GM20000 (cell line): ENCODE measurements around the gene FARSA.

ENCODE experiments used
- DNase-seq: peaks from one replicate; pipeline ENCODE4 v3.0.0; 2012; ENCODE audit warnings: low spot score
- TF ChIP-seq, protein P1 (sequence below): IDR thresholded peaks from 2 replicates; pipeline ENCODE4 v1.5.1; 2012; ENCODE audit warnings: mild to moderate bottlenecking, control low read depth; ENCODE audit errors: extremely low read depth, missing control alignments

Gene FARSA

DNA sequence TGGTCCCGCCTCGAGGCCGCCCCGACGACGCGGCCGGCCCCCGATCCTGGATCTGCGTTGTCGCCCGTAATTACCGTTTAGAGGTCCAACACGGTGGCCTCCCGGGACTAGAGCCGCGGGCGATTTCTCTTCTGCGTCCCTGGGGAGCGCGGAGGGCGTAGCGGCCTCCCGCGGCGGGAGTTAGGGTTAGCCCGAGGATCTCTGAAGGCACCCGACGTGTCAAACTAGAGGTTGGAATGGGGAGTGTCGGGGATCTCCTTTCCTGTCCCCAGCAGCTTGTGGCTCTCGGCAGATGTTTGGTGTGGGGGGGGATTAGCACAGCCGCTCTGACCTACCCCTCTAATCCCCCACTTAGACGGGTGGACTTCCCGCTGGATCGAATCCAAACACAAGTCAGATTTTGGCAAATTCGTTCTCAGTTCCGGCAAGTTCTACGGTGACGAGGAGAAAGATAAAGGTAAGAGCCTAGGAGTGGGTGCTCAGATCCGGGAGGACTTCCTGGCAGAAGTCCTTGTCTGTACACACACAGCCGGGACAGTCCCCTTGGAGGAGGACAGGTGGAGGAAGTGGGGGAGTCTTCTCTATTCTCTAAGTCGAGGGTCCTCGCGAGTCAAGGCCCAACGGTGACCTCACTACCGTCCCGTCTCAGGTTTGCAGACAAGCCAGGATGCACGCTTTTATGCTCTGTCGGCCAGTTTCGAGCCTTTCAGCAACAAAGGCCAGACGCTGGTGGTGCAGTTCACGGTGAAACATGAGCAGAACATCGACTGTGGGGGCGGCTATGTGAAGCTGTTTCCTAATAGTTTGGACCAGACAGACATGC lies 5.5 kb upstream of the FARSA start:
- TF ChIP-seq, protein P1, sequence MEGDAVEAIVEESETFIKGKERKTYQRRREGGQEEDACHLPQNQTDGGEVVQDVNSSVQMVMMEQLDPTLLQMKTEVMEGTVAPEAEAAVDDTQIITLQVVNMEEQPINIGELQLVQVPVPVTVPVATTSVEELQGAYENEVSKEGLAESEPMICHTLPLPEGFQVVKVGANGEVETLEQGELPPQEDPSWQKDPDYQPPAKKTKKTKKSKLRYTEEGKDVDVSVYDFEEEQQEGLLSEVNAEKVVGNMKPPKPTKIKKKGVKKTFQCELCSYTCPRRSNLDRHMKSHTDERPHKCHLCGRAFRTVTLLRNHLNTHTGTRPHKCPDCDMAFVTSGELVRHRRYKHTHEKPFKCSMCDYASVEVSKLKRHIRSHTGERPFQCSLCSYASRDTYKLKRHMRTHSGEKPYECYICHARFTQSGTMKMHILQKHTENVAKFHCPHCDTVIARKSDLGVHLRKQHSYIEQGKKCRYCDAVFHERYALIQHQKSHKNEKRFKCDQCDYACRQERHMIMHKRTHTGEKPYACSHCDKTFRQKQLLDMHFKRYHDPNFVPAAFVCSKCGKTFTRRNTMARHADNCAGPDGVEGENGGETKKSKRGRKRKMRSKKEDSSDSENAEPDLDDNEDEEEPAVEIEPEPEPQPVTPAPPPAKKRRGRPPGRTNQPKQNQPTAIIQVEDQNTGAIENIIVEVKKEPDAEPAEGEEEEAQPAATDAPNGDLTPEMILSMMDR, result no peak

DNA sequence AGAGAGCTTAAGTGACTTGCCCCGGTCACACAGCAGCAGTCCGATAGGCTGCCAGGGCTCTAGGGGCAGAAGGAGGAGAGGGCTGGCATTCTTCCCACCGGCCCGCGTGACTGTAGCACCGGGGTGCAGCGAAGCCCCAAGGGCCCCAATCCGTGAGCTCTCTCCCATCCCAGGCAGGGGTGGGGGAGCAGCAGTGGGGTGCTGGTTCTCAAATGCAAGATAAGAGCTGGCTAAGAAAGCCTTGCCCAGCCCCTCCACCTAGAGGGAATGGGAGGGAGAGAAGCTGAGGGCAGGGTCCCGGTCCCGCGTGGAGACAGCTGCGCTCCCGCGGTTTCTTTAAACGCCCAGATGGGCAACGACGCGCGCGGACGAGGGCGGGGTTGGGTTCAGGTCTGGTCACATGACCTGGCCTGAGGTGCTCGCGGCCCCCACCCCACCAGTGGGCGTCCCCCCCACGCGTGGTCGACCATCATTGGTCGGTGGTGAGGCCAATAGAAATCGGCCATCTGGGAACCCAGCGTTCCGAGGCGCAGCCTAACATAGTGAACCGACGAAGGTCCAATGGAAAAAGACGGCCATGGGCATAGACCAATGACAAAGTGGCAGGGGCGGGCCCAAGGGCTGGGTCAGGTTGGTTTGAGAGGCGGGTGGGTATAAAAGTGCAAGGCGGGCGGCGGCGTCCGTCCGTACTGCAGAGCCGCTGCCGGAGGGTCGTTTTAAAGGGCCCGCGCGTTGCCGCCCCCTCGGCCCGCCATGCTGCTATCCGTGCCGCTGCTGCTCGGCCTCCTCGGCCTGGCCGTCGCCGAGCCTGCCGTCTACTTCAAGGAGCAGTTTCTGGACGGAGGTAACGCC lies 4.6 kb upstream of the FARSA start, which contains the start of gene CALR:
CALR (plus strand) TSS at position 683 of the 852 bp plus-strand sequence; CDS start at position 754, 71 bp downstream.
- peak; percentile 96 for DNase-seq
- TF ChIP-seq, protein P1, result no peak

More for the DNA sequence above, 5.5 kb upstream of the FARSA start:
- peak; percentile 36 for DNase-seq

DNA sequence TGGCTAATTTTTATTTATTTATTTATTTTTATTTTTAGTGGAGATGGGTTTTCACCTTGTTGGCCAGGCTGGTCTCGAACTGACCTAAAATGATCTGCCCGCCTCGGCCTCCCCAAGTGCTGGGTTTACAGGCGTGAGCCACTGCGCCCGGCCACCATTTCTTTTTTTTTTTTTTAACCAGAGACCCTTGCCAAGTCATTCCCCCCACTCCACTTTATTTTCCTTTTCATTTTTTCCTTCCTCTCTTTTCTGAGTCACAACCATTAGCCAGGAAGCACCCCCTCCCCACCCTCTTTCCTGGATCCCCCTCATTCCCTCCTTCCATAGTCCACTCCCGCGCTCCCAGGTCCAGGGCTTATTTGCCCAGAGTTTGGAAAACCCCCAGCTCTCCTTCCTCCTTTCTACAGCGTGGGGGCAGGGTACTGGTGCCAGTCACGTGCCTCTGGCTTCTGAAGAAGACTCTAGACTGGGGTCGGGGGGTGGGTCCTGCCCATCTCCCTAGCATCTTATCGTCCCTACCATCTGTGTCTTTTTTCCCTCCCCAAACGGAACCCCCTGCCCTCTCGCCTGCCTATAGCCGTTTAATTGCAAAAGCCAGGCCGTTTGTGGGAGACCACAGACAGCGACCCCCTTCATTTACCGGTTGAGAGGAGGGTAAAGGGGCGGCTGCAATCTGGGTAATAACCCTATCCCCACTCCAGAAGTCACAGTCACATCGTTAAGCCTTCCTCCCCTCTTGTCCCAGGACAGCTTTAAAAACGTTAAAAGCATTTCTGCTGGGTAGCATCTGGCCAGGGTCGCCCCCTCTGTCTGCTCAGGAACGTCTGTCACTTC lies 3.8 kb upstream of the FARSA start:
- no peak for DNase-seq
- TF ChIP-seq, protein P1, result no peak

DNA sequence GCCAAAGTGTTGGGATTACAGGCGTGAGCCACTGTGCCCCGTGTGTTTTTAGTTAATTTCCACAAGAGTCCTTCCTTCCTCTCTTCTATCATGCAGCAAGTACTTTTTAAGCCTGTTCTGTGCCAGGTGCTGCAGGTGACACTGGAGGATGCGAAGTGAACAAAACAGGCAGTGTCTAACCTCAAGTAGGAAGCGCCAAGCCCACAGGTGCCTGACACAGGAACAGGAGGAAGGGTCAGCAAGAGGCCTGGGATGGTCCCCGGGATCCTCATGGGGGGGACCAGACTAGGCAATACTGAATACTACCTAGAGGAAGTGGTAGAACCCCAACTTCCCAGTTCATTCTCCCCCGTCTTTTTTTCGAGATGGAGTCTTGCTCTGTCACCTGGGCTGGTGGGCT lies 3.1 kb upstream of the FARSA start:
- no peak for DNase-seq
- TF ChIP-seq, protein P1, result no peak

DNA sequence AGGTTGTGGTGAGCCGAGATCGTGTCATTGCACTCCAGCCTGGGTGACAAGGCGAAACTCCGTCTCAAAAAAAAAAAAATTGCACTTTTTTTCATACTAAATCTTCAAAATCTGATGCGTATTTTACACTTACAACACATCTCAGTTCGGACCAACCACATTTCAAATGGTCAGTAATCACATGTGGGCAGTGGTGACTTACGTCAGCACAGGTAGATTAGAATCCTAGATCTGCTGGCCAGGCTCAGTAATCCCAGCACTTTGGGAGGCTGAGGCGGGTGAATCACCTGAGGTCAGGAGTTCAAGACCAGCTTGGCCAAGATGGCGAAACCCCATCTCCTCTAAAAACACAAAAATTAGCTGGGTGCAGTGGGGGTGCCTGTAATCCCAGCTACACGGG lies 1.6 kb upstream of the FARSA start:
- TF ChIP-seq, protein P1, result no peak
- no peak for DNase-seq

DNA sequence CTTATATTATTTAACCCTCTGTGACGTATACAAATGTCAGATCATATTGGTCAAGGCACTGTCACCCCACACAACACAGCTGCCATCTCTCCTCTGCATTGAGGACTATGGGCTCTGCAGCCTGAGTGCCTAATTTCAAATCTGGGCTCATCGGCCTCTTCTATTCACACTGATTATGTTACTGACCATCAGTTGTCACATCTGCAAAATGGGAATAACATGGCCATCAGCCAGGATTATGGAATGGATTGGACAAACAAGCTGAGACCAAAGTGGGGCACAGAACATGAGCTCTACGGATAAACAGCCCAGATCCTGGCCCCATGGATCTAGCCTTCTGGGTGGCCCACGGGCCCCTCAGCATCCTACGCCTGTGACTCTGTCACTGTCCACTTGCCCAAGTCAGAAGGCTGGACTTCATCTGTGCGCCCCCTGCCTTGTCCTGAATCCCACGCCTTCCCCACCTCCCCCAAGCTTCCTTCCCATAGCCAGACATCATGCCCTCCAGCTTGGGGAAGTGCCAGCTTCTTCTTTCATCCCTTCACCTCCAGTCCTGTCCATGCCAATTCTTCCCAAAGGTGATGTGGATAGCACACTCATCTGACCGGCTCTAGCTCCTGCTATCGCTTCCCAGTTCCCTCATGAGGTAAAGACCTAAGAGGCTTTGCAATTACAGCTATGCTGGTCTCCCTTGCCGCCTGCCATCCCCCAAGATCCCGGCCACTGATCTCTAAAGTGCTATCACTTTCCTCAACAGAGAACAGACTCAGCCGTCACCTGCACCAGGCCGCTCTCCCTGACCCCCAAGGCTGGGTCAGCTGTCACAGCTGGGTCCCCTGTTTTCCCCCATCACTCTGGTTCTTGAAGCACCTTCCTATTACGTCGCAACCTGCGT lies 872 bp downstream of the FARSA start:
- peak; percentile 33 for DNase-seq
- TF ChIP-seq, protein P1, result no peak
